AG04450 (cell line): ENCODE measurements around the gene SLC41A1. TPM values are rescaled to one million over a fixed set of nuclear protein-coding genes. Genes with fewer than 3 reads are reported as not detected.

ENCODE experiments used
- CTCF ChIA-PET: fragments of 300-600, 350-600 bp; formaldehyde crosslinking; extraction: SDS; loops from one replicate; lab custom pipeline; 2022; ENCODE audit warnings: antibody characterized with exemption, inconsistent platforms; lab: Charles Lee
- POLR2A ChIA-PET: fragments of 350-600 bp; formaldehyde crosslinking; extraction: SDS; loops from one replicate; lab custom pipeline; 2021; ENCODE audit warnings: antibody characterized with exemption, inconsistent platforms; lab: Yijun Ruan, JAX
- DNase-seq: peaks from one replicate; pipeline ENCODE4 v3.0.0-alpha.2; 2011; ENCODE audit warnings: low read depth, low spot score
- H3K27ac ChIP-seq: one replicate; pipeline ENCODE4 v1.5.1; 2012; ENCODE audit warnings: low read depth, low read length, control low read depth
- H3K27me3 ChIP-seq: one replicate; pipeline ENCODE4 v1.6.0; 2012; ENCODE audit warnings: low read length; ENCODE audit not compliant: control insufficient read depth, insufficient read depth
- H3K4me3 ChIP-seq: 2 replicates; pipeline ENCODE4 v1.5.1; 2011; ENCODE audit warnings: mild to moderate bottlenecking, low read depth, low read length, control low read depth
- H3K9me3 ChIP-seq: 2 replicates; pipeline ENCODE4 v1.5.1; 2012; ENCODE audit warnings: low read length; ENCODE audit not compliant: control insufficient read depth, insufficient read depth
- polyA plus RNA-seq: library from polyadenylated mRNA; depleted of rRNA; stranded (reverse); fragments of >200 nt; gene quantifications from 2 replicates; pipeline ENCODE4 v1.2.3, GENCODE V29; 2011
- TF ChIP-seq, protein P1 (sequence below): IDR thresholded peaks from 2 replicates; pipeline ENCODE4 v1.5.1; 2011; ENCODE audit warnings: low read depth, low read length, control low read depth, inconsistent platforms

The SLC41A1 gene
- polyA plus RNA-seq, 1 experiment, result 29.0 TPM

- ChIA-PET CTCF (no interaction called here), POLR2A (no interaction called here)
- Histone ChIP-seq H3K9me3 (no peaks in the 10 kb centered on the region), H3K27ac (no peak overlapping the region), H3K4me3 (no peak overlapping the region), H3K27me3 (no peaks in the 10 kb centered on the region)
- TF ChIP-seq, protein P1, sequence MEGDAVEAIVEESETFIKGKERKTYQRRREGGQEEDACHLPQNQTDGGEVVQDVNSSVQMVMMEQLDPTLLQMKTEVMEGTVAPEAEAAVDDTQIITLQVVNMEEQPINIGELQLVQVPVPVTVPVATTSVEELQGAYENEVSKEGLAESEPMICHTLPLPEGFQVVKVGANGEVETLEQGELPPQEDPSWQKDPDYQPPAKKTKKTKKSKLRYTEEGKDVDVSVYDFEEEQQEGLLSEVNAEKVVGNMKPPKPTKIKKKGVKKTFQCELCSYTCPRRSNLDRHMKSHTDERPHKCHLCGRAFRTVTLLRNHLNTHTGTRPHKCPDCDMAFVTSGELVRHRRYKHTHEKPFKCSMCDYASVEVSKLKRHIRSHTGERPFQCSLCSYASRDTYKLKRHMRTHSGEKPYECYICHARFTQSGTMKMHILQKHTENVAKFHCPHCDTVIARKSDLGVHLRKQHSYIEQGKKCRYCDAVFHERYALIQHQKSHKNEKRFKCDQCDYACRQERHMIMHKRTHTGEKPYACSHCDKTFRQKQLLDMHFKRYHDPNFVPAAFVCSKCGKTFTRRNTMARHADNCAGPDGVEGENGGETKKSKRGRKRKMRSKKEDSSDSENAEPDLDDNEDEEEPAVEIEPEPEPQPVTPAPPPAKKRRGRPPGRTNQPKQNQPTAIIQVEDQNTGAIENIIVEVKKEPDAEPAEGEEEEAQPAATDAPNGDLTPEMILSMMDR, result no peak
- DNase-seq, result no peak
Observed at GRCh38 chr1:205764578-205764977, 48.4 kb downstream of the SLC41A1 start.

GRCh38 chr1:205763980-205764379, 49.0 kb downstream of the SLC41A1 start:
- Histone ChIP-seq H3K27ac (no peak overlapping the region), H3K9me3 (no peaks in the 10 kb centered on the region), H3K27me3 (no peaks in the 10 kb centered on the region), H3K4me3 (no peak overlapping the region)
- CTCF ChIA-PET, result no interaction called here
- POLR2A ChIA-PET, result no interaction called here
- TF ChIP-seq, protein P1, result no peak
- no peak for DNase-seq

DNA sequence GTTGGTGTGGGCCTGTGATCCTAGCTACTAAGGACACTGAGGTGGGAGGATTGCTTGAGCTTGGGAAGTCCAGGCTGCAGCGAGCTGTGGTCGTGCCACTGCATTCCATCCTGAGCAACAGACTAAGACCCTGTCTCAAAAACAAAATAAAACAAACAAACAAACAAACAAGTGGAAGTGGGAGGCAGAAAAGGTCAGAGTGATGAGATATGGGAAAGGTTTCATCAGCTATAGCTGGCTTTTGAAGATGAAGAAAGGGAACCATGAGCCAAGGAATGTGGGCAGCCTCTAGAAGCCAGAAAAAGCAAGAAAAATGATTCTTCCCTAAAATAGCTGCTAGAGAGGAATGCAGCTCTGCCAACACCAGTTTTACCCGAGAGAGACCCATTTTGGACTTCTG, 52.4 kb downstream of the SLC41A1 start:
- POLR2A ChIA-PET, result no interaction called here
- CTCF ChIA-PET, result interaction anchor here (0.7 to 1.1 kb wide), 2 partner anchors 21 to 217 kb away, joined by 4 read pairs; no protein-coding TSS in a partner anchor
- TF ChIP-seq, protein P1, result no peak
- Histone ChIP-seq H3K4me3 (no peak overlapping the region), H3K27ac (no peak overlapping the region), H3K9me3 (no peaks in the 10 kb centered on the region), H3K27me3 (no peaks in the 10 kb centered on the region)
- DNase-seq, result no peak

DNA sequence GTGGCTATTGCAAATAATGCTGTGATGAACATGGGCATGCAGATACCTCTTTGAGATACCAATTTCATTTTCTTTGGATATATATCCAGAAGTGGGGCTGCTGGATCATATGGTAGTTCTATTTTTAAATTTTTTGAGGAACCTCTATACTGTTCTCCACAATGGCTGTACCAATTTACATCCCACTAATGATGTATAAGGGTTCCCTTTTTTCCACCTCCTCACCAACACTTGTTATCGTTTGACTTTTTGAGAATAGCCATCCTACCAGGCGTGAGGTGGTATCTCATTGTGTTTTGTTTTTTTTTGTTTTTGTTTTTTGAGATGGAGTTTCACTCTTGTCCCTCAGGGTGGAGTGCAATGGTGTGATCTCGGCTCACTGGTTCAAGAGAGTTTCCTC, 56.4 kb downstream of the SLC41A1 start:
- TF ChIP-seq, protein P1, result no peak
- Histone ChIP-seq H3K4me3 (no peak overlapping the region), H3K9me3 (no peaks in the 10 kb centered on the region), H3K27ac (no peak overlapping the region), H3K27me3 (peaks cover 2% of the 10 kb centered on the region)
- no peak for DNase-seq
- CTCF ChIA-PET, result no interaction called here
- POLR2A ChIA-PET, result no interaction called here

DNA sequence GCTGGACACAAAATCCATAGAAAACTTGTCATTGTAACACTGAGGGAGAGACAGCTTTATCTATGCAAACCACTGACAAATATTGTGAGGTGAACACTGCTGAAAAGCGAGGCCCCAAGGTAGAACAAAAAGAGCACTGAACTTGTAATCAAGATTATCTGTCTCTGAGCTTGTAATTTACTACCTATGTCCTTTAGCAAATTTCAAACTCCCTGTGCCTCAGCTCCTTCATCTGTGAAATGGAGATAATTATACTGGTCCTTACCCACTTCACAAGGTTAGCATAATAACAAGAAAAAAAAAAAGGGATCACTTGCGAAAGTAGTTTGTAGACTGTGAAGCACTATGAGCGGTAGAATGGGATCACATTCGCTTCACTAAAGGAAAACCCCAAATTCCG, 58.1 kb downstream of the SLC41A1 start:
- ChIA-PET CTCF (interaction anchor here (0.6 to 0.9 kb wide), 2 partner anchors 222 to 743 kb away, joined by 4 to 5 read pairs; no protein-coding TSS in a partner anchor), POLR2A (no interaction called here)
- H3K27me3 ChIP-seq, result peaks cover 2% of the 10 kb centered on the region
- H3K4me3 ChIP-seq, result no peak overlapping the region
- no peak overlapping the region for H3K27ac ChIP-seq
- no peaks in the 10 kb centered on the region for H3K9me3 ChIP-seq
- TF ChIP-seq, protein P1, result no peak
- DNase-seq, result no peak
